IMR-90 (cell line): Measurements from ENCODE around the gene OR5C1. TPM values are rescaled to one million over a fixed set of nuclear protein-coding genes. Genes with fewer than 3 reads are reported as not detected.

Source experiments
- ATAC-seq: fragments of 200-7000 bp; cut with Tn5 transposase; 2 replicates; pipeline ENCODE4 v1.9.1; 2020; ENCODE audit warnings: low read depth, mild to moderate bottlenecking, moderate library complexity
- BruUV-seq: library from RNA; stranded (reverse); fragments of 400-500 nt; replicated peaks from 2 replicates; lab custom pipeline; 2021; lab: Mats Ljungman, UMichigan
- CTCF ChIA-PET: fragments of 300-600 bp; formaldehyde crosslinking; extraction: SDS; loops from one replicate; lab custom pipeline; 2021; ENCODE audit warnings: antibody characterized with exemption; lab: Yijun Ruan, JAX
- POLR2A ChIA-PET: fragments of 300-600 bp; sonication (Branson Sonifier 250); formaldehyde crosslinking; loops from one replicate; lab custom pipeline; 2022; ENCODE audit warnings: antibody characterized with exemption; ENCODE audit not compliant: unreplicated experiment; lab: Charles Lee
- DNase-seq: peaks from one replicate; pipeline ENCODE4 v3.0.0; 2013
- H2AFZ ChIP-seq: replicated peaks from 2 replicates; pipeline ENCODE3; 2013; ENCODE audit warnings: low read length, mild to moderate bottlenecking; ENCODE audit not compliant: poor library complexity
- H2AK5ac ChIP-seq: 2 replicates; pipeline ENCODE4 v1.6.1; 2013; ENCODE audit warnings: low read depth, low read length, inconsistent platforms
- H2AK9ac ChIP-seq: replicated peaks from 2 replicates; pipeline ENCODE3; 2013; ENCODE audit warnings: mild to moderate bottlenecking, low read depth, low read length, moderate library complexity; ENCODE audit not compliant: poor library complexity
- H2BK120ac ChIP-seq: 2 replicates; pipeline ENCODE4 v1.6.1; 2013; ENCODE audit warnings: low read depth, low read length, inconsistent platforms
- H2BK15ac ChIP-seq: 3 replicates; pipeline ENCODE4 v1.6.1; 2013; ENCODE audit warnings: low read depth, low read length, inconsistent platforms
- H2BK20ac ChIP-seq: 2 replicates; pipeline ENCODE4 v1.6.1; 2013; ENCODE audit warnings: low read depth, mild to moderate bottlenecking, inconsistent platforms, low read length, moderate library complexity
- H2BK5ac ChIP-seq: 2 replicates; pipeline ENCODE4 v1.6.1; 2013; ENCODE audit warnings: mild to moderate bottlenecking, low read depth, low read length, inconsistent platforms; ENCODE audit not compliant: poor library complexity, severe bottlenecking
- H3K14ac ChIP-seq: replicated peaks from 2 replicates; pipeline ENCODE4 v1.6.1; 2013; ENCODE audit warnings: low read depth, low read length, inconsistent platforms
- H3K18ac ChIP-seq: 2 replicates; pipeline ENCODE4 v1.6.1; 2013; ENCODE audit warnings: low read depth, low read length, control low read depth
- H3K23ac ChIP-seq: 2 replicates; pipeline ENCODE4 v1.6.1; 2013; ENCODE audit warnings: low read depth, low read length, inconsistent platforms
- H3K27ac ChIP-seq: 2 replicates; pipeline ENCODE4 v1.5.1; 2013; ENCODE audit warnings: mild to moderate bottlenecking, control low read depth, low read length; ENCODE audit not compliant: insufficient read depth
- H3K27me3 ChIP-seq: 2 replicates; pipeline ENCODE4 v1.6.1; 2013; ENCODE audit warnings: low read length; ENCODE audit not compliant: control insufficient read depth, insufficient read depth
- H3K36me3 ChIP-seq: 2 replicates; pipeline ENCODE4 v1.6.1; 2013; ENCODE audit warnings: low read length, mixed read lengths; ENCODE audit not compliant: control insufficient read depth, insufficient read depth
- H3K4ac ChIP-seq: 2 replicates; pipeline ENCODE4 v1.6.1; 2013; ENCODE audit warnings: low read depth, low read length, inconsistent platforms
- H3K4me1 ChIP-seq: 2 replicates; pipeline ENCODE4 v1.6.1; 2013; ENCODE audit warnings: low read length, mixed read lengths; ENCODE audit not compliant: control insufficient read depth, insufficient read depth
- H3K4me2 ChIP-seq: 2 replicates; pipeline ENCODE4 v1.6.1; 2013; ENCODE audit warnings: low read depth, mild to moderate bottlenecking, control low read depth, low read length, moderate library complexity
- H3K4me3 ChIP-seq: 2 replicates; pipeline ENCODE4 v1.5.1; 2013; ENCODE audit warnings: low read depth, mild to moderate bottlenecking, control low read depth, low read length, moderate library complexity; ENCODE audit not compliant: insufficient read depth
- H3K56ac ChIP-seq: 2 replicates; pipeline ENCODE4 v1.6.1; 2013; ENCODE audit warnings: low read length, inconsistent platforms; ENCODE audit not compliant: insufficient read depth; ENCODE audit errors: extremely low read depth
- H3K79me1 ChIP-seq, 2 experiments: 2 replicates each; pipeline ENCODE4 v1.6.1; 2013; ENCODE audit warnings: low read length in 2 of 2, inconsistent platforms in 1 of 2, low read depth in 1 of 2
- H3K9ac ChIP-seq: 2 replicates; pipeline ENCODE4 v1.6.1; 2013; ENCODE audit warnings: low read depth, low read length, control low read depth
- H3K9me1 ChIP-seq: 2 replicates; pipeline ENCODE4 v1.6.1; 2013; ENCODE audit warnings: low read length, inconsistent platforms; ENCODE audit not compliant: insufficient read depth
- H3K9me3 ChIP-seq: 2 replicates; pipeline ENCODE4 v1.6.1; 2013; ENCODE audit warnings: low read length; ENCODE audit not compliant: control insufficient read depth, insufficient read depth
- H4K20me1 ChIP-seq: 2 replicates; pipeline ENCODE4 v1.6.1; 2013; ENCODE audit warnings: low read length, inconsistent platforms; ENCODE audit not compliant: insufficient read depth
- H4K5ac ChIP-seq: 2 replicates; pipeline ENCODE4 v1.6.1; 2013; ENCODE audit warnings: mild to moderate bottlenecking, low read depth, low read length, control low read depth
- H4K8ac ChIP-seq, 2 experiments: 2 replicates each; pipeline ENCODE4 v1.6.1; 2013; ENCODE audit warnings: low read depth in 2 of 2, low read length in 2 of 2, control low read depth in 1 of 2, inconsistent platforms in 1 of 2
- H4K91ac ChIP-seq: 2 replicates; pipeline ENCODE4 v1.6.1; 2013; ENCODE audit warnings: low read depth, low read length, inconsistent platforms; ENCODE audit not compliant: insufficient read depth
- RAD21 ChIP-seq: IDR thresholded peaks from 2 replicates; pipeline ENCODE4 v1.6.1; 2012; ENCODE audit warnings: low read length, improper control_type of control experiment
- SMC3 ChIP-seq: fragments of 150-350 bp; IDR thresholded peaks from 2 replicates; pipeline ENCODE4 v1.6.1; 2016; ENCODE audit warnings: low read depth, mild to moderate bottlenecking, antibody characterized with exemption, low read length, moderate library complexity
- WGBS, 2 experiments: methylation state at CpG; one replicate each; pipeline versions ENCODE4 v1.1.5 to v1.1.7; 2013; ENCODE audit warnings: missing lambda C conversion rate in 2 of 2; ENCODE audit not compliant: insufficient read length in 1 of 2; ENCODE audit errors: extremely low coverage in 2 of 2; 5-methylcytosine and 5-hydroxymethylcytosine counted together
- dilution Hi-C: fragments of 300-500 bp; cut with HindIII; formaldehyde crosslinking; loops from one replicate; pipeline ENCODE4 v1.14.3; 2018; ENCODE audit warnings: low sequenced_read_pairs; ENCODE audit not compliant: unreplicated experiment
- in situ Hi-C: fragments of 300-500 bp; cut with MboI; formaldehyde crosslinking; loops from 3 replicates; pipeline ENCODE4 v1.14.3; 2019; ENCODE audit warnings: low sequenced_read_pairs, inconsistent platforms, mixed read lengths
- intact Hi-C: fragments of 100-400 bp; cut with micrococcal nuclease; formaldehyde crosslinking; loops from 2 replicates; pipeline ENCODE4 v1.10.0; 2022
- polyA plus RNA-seq, 3 experiments: library from polyadenylated mRNA; depleted of rRNA; stranded (reverse); fragments of >200 nt; gene quantifications; 2 replicates each; pipeline ENCODE4 v1.2.3, GENCODE V29; 2012; ENCODE audit warnings: low replicate concordance in 1 of 3
- total RNA-seq: library from RNA; depleted of rRNA; stranded (reverse); fragments of >200 nt; gene quantifications from 2 replicates; pipeline ENCODE4 v1.2.3, GENCODE V29; 2012

The OR5C1 gene
- total and polyA plus RNA-seq, 2 of the 4 experiments (the other 2 are of a cell fraction): not detected

GRCh38 chr9:122789256-122790046, 718 bp downstream of the OR5C1 start:
- Histone ChIP-seq H2BK120ac (peak overlapping the region; percentile 64), H3K27ac (no peak overlapping the region), H3K18ac (no peak overlapping the region), H4K5ac (no peak overlapping the region), H3K9me1 (peaks cover 15% of the 10 kb centered on the region), H4K8ac (no peak overlapping the region), H4K91ac (peak overlapping the region; percentile 60), H2AK9ac (no peak overlapping the region), H2BK5ac (no peak overlapping the region), H3K9me3 (no peaks in the 10 kb centered on the region), H3K79me1 (no peaks in the 10 kb centered on the region), H2AK5ac (no peak overlapping the region), H3K36me3 (no peaks in the 10 kb centered on the region), H3K27me3 (no peaks in the 10 kb centered on the region), H3K4me2 (no peak overlapping the region), H3K4me3 (no peak overlapping the region), H3K9ac (no peak overlapping the region), H3K23ac (no peak overlapping the region), H2BK20ac (peak overlapping the region; percentile 49), H3K56ac (no peak overlapping the region), H3K14ac (no peak overlapping the region), H2BK15ac (no peak overlapping the region), H2AFZ (no peak overlapping the region), H3K4me1 (peaks cover 13% of the 10 kb centered on the region), H4K20me1 (no peaks in the 10 kb centered on the region), H3K4ac (peak overlapping the region; percentile 15; the same call in 1 of the 2 replicates)
- TF ChIP-seq RAD21 (no peak), SMC3 (no peak)
- DNase-seq (no peak), ATAC-seq (no peak)
- dilution Hi-C loops (no loop called here), in situ Hi-C loops (no loop called here), intact Hi-C loops (no loop called here)
- CTCF ChIA-PET: no interaction called here
- POLR2A ChIA-PET: no interaction called here
- 96% methylated on average over 21 of the region's 28 CpGs; no CpG with 5 or more reads in 1 of the 2 experiments for WGBS, 2 experiments
- no TSS peak for BruUV-seq
